ENCODE measurements around the gene ANKRD40CL. TPM values are rescaled to one million over a fixed set of nuclear protein-coding genes. Genes with fewer than 3 reads are reported as not detected.

Gene ANKRD40CL
- total RNA-seq, 1 donor from 2014 or later, result not detected

DNA sequence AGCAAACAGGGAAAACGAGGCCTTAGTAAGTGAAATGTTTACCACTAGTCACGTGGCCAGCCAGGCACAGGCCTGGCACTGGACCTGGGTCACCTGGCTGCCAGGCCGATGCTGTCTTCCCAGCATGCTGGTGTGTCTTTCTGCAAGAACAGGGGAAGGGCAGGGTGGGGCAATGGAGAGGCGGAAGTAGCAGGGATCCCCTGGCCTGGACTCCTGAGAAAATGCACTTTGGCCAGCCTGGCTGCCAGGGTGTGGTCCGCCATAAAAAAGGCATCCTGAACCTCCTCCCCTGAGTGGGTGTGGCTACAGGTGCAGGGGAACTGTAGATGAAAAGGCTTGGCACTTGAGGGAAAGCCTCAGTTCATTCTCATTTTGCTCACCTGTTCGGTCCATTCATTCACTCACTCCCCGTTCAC, 1.0 kb upstream of the ANKRD40CL start:
- DNase-seq (ENCODE audit: extremely low spot score, unreplicated experiment), result peak; percentile 60
- TF ChIP-seq, protein P1, sequence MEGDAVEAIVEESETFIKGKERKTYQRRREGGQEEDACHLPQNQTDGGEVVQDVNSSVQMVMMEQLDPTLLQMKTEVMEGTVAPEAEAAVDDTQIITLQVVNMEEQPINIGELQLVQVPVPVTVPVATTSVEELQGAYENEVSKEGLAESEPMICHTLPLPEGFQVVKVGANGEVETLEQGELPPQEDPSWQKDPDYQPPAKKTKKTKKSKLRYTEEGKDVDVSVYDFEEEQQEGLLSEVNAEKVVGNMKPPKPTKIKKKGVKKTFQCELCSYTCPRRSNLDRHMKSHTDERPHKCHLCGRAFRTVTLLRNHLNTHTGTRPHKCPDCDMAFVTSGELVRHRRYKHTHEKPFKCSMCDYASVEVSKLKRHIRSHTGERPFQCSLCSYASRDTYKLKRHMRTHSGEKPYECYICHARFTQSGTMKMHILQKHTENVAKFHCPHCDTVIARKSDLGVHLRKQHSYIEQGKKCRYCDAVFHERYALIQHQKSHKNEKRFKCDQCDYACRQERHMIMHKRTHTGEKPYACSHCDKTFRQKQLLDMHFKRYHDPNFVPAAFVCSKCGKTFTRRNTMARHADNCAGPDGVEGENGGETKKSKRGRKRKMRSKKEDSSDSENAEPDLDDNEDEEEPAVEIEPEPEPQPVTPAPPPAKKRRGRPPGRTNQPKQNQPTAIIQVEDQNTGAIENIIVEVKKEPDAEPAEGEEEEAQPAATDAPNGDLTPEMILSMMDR (IDR thresholded peaks at IDR 0.05), result no peak
- Mint-ChIP-seq H3K27me3 (ENCODE audit: unreplicated experiment) (peaks cover 3% of the 10 kb centered on the region), H3K27ac (ENCODE audit: unreplicated experiment) (no peak overlapping the region), H3K4me1 (ENCODE audit: unreplicated experiment) (peaks cover under 1% of the 10 kb centered on the region), H3K9me3 (ENCODE audit: unreplicated experiment) (no peaks in the 10 kb centered on the region), H3K4me3 (ENCODE audit: unreplicated experiment) (no peak overlapping the region), H3K36me3 (ENCODE audit: unreplicated experiment) (no peaks in the 10 kb centered on the region)

DNA sequence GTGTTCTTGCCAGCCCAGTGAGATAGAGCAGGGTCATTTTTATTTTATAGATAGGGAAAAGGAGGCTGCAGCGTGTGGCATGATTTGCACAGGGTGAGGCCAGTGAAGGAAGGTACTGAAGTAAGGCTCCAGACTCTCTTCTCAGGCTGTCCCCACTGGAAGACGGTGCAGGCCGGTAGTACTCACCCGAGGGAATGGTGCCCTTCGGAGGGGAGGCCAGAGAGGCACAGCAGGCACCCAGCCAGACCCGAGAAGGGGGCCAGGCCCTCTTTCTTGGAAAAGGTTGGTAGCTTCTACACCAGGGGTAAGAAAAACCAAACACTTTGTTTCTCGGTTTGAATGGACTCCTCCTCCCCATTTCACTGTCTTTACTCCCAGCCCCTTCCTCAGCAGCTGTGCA, 288 bp downstream of the ANKRD40CL start:
- TF ChIP-seq, protein P1 (IDR thresholded peaks at IDR 0.05), result no peak
- peaks cover 7% of the 10 kb centered on the region for H3K4me1 Mint-ChIP-seq (ENCODE audit: unreplicated experiment)
- H3K9me3 Mint-ChIP-seq (ENCODE audit: unreplicated experiment), result no peaks in the 10 kb centered on the region
- peaks cover 5% of the 10 kb centered on the region for H3K27me3 Mint-ChIP-seq (ENCODE audit: unreplicated experiment)
- peak; percentile 67 for DNase-seq (ENCODE audit: extremely low spot score, unreplicated experiment)
- H3K36me3 Mint-ChIP-seq (ENCODE audit: unreplicated experiment), result no peaks in the 10 kb centered on the region
- no peak overlapping the region for H3K27ac Mint-ChIP-seq (ENCODE audit: unreplicated experiment)
- no peak overlapping the region for H3K4me3 Mint-ChIP-seq (ENCODE audit: unreplicated experiment)

DNA sequence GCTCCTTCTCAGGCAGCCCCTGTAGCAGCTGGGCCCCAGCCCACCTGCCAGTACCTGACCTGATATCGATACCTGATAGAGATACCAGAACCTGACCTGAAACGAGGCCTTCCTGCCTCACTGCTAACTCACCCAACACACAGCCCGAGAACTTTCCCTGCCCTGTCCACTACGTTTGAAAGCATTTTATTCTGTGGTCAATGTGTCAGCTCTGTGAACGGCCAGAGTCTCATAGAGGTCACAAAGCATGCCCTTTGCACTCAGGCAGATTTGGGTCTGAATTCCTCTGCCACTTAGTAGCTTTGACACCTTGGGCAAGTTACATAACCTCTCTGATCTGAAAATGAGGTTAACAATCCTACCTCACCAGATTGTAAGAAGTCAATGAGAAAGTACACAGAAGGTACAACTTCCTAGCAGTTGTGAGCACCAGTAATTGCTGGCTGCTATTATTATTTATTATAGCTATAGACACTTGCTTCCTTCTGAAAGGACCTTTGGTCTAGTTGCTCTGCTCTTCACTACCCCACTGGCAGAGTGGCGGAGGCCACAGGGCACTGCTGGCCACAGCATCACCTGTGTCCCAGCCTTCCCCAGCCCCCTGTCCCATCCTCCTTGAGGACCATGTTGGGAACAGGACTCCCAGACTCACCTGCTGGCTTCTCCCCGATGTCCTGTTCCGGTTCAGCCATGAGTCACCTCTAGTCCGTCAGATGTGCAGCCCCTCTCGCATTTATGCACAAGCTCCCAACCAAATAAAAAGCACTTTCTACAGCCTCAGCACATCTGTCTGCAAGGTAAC, 895 bp downstream of the ANKRD40CL start:
- H3K4me3 Mint-ChIP-seq (ENCODE audit: unreplicated experiment), result no peak overlapping the region

DNA sequence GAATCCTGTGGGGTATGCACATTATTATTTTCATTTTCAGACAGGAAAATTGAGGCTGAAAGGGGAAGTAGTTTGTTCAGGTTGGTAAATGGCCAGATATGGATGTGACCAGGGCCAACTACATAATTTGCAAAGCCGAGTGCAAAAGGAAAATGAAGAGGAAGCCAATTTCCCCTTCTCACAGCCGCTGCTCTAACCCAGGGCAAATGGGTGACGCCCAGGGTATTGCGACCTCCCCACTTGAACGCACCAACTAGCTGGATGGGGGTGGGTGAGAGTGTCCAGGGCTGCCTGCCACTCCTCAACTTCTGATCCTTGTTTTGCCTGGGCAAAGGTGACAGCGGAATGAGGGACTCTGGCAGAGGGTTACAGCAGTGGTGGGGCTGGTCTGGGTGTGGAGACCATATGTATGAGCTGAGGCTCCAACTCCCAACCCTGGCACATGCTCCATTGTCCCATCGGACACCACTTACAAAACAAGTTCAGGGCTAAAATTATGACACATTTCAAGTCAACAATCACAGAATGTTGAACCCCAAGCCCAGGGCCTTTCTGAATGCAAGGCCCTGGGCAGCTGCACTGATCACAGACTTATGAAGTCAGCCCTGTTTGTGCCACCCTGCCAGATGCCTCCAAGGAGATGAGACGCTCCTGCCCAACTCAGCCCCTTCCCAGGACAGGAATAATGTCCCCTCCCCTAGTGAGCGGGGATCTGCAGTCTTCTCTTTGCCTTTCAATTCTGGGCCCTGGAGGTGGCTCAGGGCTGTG, 1.7 kb downstream of the ANKRD40CL start:
- H3K4me3 Mint-ChIP-seq (ENCODE audit: unreplicated experiment), result no peak overlapping the region
- H3K9me3 Mint-ChIP-seq (ENCODE audit: unreplicated experiment), result no peaks in the 10 kb centered on the region

More for the DNA sequence above, 895 bp downstream of the ANKRD40CL start:
- no peak overlapping the region for H3K27ac Mint-ChIP-seq (ENCODE audit: unreplicated experiment)
- peaks cover 5% of the 10 kb centered on the region for H3K27me3 Mint-ChIP-seq (ENCODE audit: unreplicated experiment)
- no peaks in the 10 kb centered on the region for H3K9me3 Mint-ChIP-seq (ENCODE audit: unreplicated experiment)
- TF ChIP-seq, protein P1 (IDR thresholded peaks at IDR 0.05), result no peak
- peak; percentile 78 for DNase-seq (ENCODE audit: extremely low spot score, unreplicated experiment)
- no peaks in the 10 kb centered on the region for H3K36me3 Mint-ChIP-seq (ENCODE audit: unreplicated experiment)
- H3K4me1 Mint-ChIP-seq (ENCODE audit: unreplicated experiment), result peaks cover 7% of the 10 kb centered on the region

More for the DNA sequence above, 1.7 kb downstream of the ANKRD40CL start:
- no peaks in the 10 kb centered on the region for H3K36me3 Mint-ChIP-seq (ENCODE audit: unreplicated experiment)
- peak; percentile 60 for DNase-seq (ENCODE audit: extremely low spot score, unreplicated experiment)
- no peak overlapping the region for H3K27ac Mint-ChIP-seq (ENCODE audit: unreplicated experiment)
- H3K27me3 Mint-ChIP-seq (ENCODE audit: unreplicated experiment), result peaks cover 5% of the 10 kb centered on the region
- H3K4me1 Mint-ChIP-seq (ENCODE audit: unreplicated experiment), result peaks cover 7% of the 10 kb centered on the region
- TF ChIP-seq, protein P1 (IDR thresholded peaks at IDR 0.05), result no peak
